HCT116 (cell line): ENCODE results near the gene DAPK2. TPM values are rescaled to one million over a fixed set of nuclear protein-coding genes. Genes with fewer than 3 reads are reported as not detected.

Experiments
- ATAC-seq: fragments of 200-7000 bp; cut with Tn5 transposase; 2 replicates; pipeline ENCODE4 v1.9.1; 2020; ENCODE audit warnings: mild to moderate bottlenecking, moderate library complexity
- BruUV-seq: library from RNA; stranded (reverse); fragments of 400-500 nt; replicated peaks from 2 replicates; lab custom pipeline; 2021; lab: Mats Ljungman, UMichigan
- CTCF ChIA-PET: fragments of 300-600 bp; sonication (Branson Sonifier 250); formaldehyde crosslinking; loops from one replicate; lab custom pipeline; 2021; ENCODE audit warnings: antibody characterized with exemption; lab: Charles Lee
- POLR2A ChIA-PET: fragments of 300-600, 350-600 bp; sonication (Branson Sonifier 250); formaldehyde crosslinking; loops from one replicate; lab custom pipeline; 2021; ENCODE audit warnings: antibody characterized with exemption; lab: Charles Lee
- RAD21 ChIA-PET, 2 experiments: fragments of 300-600 bp; sonication (Branson Sonifier 250); formaldehyde crosslinking; loops; one replicate each; lab custom pipeline; 2023; ENCODE audit warnings: low total read pairs in 2 of 2; ENCODE audit not compliant: uncharacterized antibody in 2 of 2, unreplicated experiment in 2 of 2, low non-redundant PET in 1 of 2; lab: Charles Lee
- DNase-seq: peaks from one replicate; pipeline ENCODE4 v3.0.0-alpha.2; 2010; ENCODE audit warnings: low read depth, low spot score
- H2AFZ ChIP-seq: fragments of 200-600 bp; shearing (Covaris generic), sonication (generic); 2 replicates; pipeline ENCODE4 v1.6.1; 2017; ENCODE audit warnings: low read depth, mixed run types, mixed read lengths, antibody characterized with exemption, low read length; ENCODE audit not compliant: poor library complexity, severe bottlenecking
- H3K27ac ChIP-seq: 2 replicates; pipeline ENCODE4 v1.5.1; 2012; ENCODE audit warnings: low read depth, low read length
- H3K27me3 ChIP-seq: fragments of 200-600 bp; sonication (generic); 2 replicates; pipeline ENCODE4 v1.6.1; 2016; ENCODE audit warnings: mixed run types, low read length, mixed read lengths; ENCODE audit not compliant: insufficient read depth
- H3K36me3 ChIP-seq, 2 experiments: fragments of 200-500 bp in 1 of 2; fragments of 200-600 bp in 1 of 2; sonication (Bioruptor generic) in 1 of 2; sonication (generic) in 1 of 2; 2 replicates each; pipeline versions ENCODE4 v1.5.1 to v1.6.1; 2014 to 2016; ENCODE audit warnings: low read length in 2 of 2, inconsistent platforms in 1 of 2, mixed read lengths in 1 of 2, mixed run types in 1 of 2; ENCODE audit not compliant: insufficient read depth in 2 of 2, control insufficient read depth in 1 of 2
- H3K4me1 ChIP-seq, 2 experiments: fragments of 200-600 bp in 1 of 2; sonication (generic) in 1 of 2; 2 replicates each; pipeline versions ENCODE4 v1.5.1 to v1.6.1; 2012 to 2017; ENCODE audit warnings: low read length in 2 of 2, inconsistent platforms in 1 of 2, mild to moderate bottlenecking in 1 of 2, mixed read lengths in 1 of 2, mixed run types in 1 of 2, moderate library complexity in 1 of 2; ENCODE audit not compliant: insufficient read depth in 2 of 2, control insufficient read depth in 1 of 2
- H3K4me2 ChIP-seq: fragments of 200-600 bp; sonication (generic); 2 replicates; pipeline ENCODE4 v1.6.1; 2017; ENCODE audit warnings: mixed run types, low read length, mixed read lengths
- H3K4me3 ChIP-seq, 2 experiments: fragments of 200-600 bp in 1 of 2; sonication (generic) in 1 of 2; replicated peaks in 1 of 2; 2 replicates each; pipeline ENCODE4 v1.5.1; 2011 to 2016; ENCODE audit warnings: low read length in 2 of 2, control low read depth in 1 of 2, low read depth in 1 of 2, mild to moderate bottlenecking in 1 of 2, mixed read lengths in 1 of 2, mixed run types in 1 of 2
- H3K79me2 ChIP-seq: fragments of 200-600 bp; sonication (generic); 2 replicates; pipeline ENCODE4 v1.6.1; 2017; ENCODE audit warnings: mild to moderate bottlenecking, mixed run types, low read length, moderate library complexity, mixed read lengths; ENCODE audit not compliant: insufficient read depth
- H3K9ac ChIP-seq: fragments of 200-600 bp; sonication (generic); 2 replicates; pipeline ENCODE4 v1.6.1; 2016; ENCODE audit warnings: low read length, mixed read lengths
- H3K9me2 ChIP-seq: fragments of 200-600 bp; sonication (generic), shearing (Covaris generic); 2 replicates; pipeline ENCODE4 v1.6.1; 2017; ENCODE audit warnings: mixed run types, mild to moderate bottlenecking, moderate library complexity; ENCODE audit not compliant: insufficient read depth
- H3K9me3 ChIP-seq, 2 experiments: fragments of 200-500 bp in 1 of 2; fragments of 200-600 bp in 1 of 2; sonication (Bioruptor generic) in 1 of 2; sonication (generic) in 1 of 2; 2 replicates each; pipeline ENCODE4 v1.6.1; 2014 to 2017; ENCODE audit warnings: low read length in 2 of 2, mixed read lengths in 2 of 2, inconsistent platforms in 1 of 2, low read depth in 1 of 2, mild to moderate bottlenecking in 1 of 2, mixed run types in 1 of 2, moderate library complexity in 1 of 2; ENCODE audit not compliant: control insufficient read depth in 1 of 2, insufficient read depth in 1 of 2
- H4K20me1 ChIP-seq: fragments of 200-600 bp; sonication (generic), shearing (Covaris generic); 2 replicates; pipeline ENCODE4 v1.6.1; 2017; ENCODE audit warnings: mixed run types, mild to moderate bottlenecking, moderate library complexity; ENCODE audit not compliant: insufficient read depth
- EGR1 ChIP-seq: IDR thresholded peaks from 2 replicates; pipeline ENCODE4 v1.6.1; 2012; ENCODE audit warnings: low read depth
- EZH2phosphoT487 ChIP-seq: fragments of 200-600 bp; IDR thresholded peaks from 2 replicates; pipeline ENCODE4 v1.6.1; 2018; ENCODE audit warnings: antibody characterized with exemption, borderline replicate concordance
- TCF7L2 ChIP-seq: IDR thresholded peaks from 2 replicates; pipeline ENCODE4 v1.7.0; 2011; ENCODE audit warnings: borderline replicate concordance, inconsistent platforms; ENCODE audit not compliant: insufficient read depth, insufficient read length; ENCODE audit errors: extremely low read depth
- YY1 ChIP-seq: IDR thresholded peaks from 2 replicates; pipeline ENCODE4 v1.6.1; 2011; ENCODE audit warnings: low read length, low read depth, moderate library complexity, mild to moderate bottlenecking; ENCODE audit not compliant: insufficient replicate concordance; ENCODE audit errors: extremely low read depth
- ZFX ChIP-seq: fragments of 450-650 bp; IDR thresholded peaks from 2 replicates; pipeline ENCODE4 v1.6.1; 2017
- ZNF274 ChIP-seq: fragments of 200-500 bp; sonication (Bioruptor generic); IDR thresholded peaks from 2 replicates; pipeline ENCODE4 v1.6.1; 2014; ENCODE audit warnings: mild to moderate bottlenecking, low read depth, low read length, inconsistent platforms
- intact Hi-C: fragments of 100-400 bp; cut with micrococcal nuclease; formaldehyde crosslinking; loops from 2 replicates; pipeline ENCODE4 v1.10.0; 2022
- total RNA-seq: library from RNA; stranded (reverse); gene quantifications from one replicate; pipeline ENCODE4 v1.2.1, GENCODE V29; 2021; ENCODE audit not compliant: unreplicated experiment

The DAPK2 gene
- total RNA-seq, 1 experiment from 2014 or later = 4.8 TPM

DNA sequence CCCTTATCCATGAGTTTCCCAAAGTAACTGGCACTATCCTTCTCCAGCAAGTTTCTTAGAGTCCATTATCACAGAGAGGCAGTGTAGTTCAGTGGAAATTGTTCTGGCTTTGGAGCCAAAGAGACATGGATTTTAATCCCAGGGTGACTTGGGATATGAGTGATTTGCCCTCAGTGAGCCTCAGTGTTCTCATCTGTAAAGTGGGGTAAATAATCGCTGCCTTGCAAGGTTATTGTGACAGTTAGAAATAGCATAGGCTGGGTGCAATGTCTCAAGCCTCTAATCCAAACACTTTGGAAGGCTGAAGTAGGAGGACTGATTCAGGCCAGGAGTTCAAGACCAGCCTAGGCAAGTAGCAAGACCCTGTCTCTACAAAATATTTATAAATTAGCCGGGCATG lies 30.0 kb downstream of the DAPK2 start:
- no peak overlapping the region for H2AFZ ChIP-seq
- H3K4me3 ChIP-seq = no peak overlapping the region
- DNase-seq (no peak), ATAC-seq (no peak)
- no peaks in the 10 kb centered on the region for H3K9me2 ChIP-seq
- no peaks in the 10 kb centered on the region for H3K79me2 ChIP-seq
- BruUV-seq = no TSS peak
- RAD21 ChIA-PET = no interaction called here
- no peak overlapping the region for H3K9ac ChIP-seq
- H3K9me3 ChIP-seq = no peaks in the 10 kb centered on the region
- no peak for TF ChIP-seq EGR1
- no peak for TF ChIP-seq EZH2phosphoT487
- no peak for TF ChIP-seq ZNF274
- TF ChIP-seq TCF7L2 = no peak
- no peak for TF ChIP-seq YY1
- H3K4me2 ChIP-seq = peak overlapping the region; percentile 51
- POLR2A ChIA-PET = no interaction called here
- no peaks in the 10 kb centered on the region for H3K36me3 ChIP-seq
- no peaks in the 10 kb centered on the region for H4K20me1 ChIP-seq
- peaks cover 24 to 37% of the 10 kb centered on the region in 2 experiments for H3K4me1 ChIP-seq
- H3K27ac ChIP-seq = no peak overlapping the region
- intact Hi-C loops = no loop called here
- CTCF ChIA-PET = no interaction called here
- H3K27me3 ChIP-seq = no peaks in the 10 kb centered on the region; the same call in 1 of the 2 replicates

DNA sequence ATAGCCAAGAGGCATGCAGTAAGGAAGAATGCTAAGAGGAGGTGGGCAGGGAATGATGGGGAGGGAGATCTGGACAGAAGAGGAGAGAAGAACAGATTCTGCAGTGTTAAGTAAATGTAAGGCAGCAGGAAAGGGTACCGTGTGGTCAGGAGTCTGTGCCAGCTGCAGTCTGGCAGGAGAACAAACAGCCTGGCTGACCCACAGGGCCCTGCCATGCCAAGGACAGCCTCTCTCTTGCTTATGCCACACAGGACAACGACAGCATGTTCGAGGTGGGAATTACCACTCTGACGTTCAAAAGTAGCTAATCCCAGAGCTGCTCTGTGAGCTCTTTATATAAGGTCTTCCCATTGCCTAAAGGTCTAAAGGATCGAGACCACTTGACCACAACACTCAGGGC lies 31.3 kb downstream of the DAPK2 start:
- ATAC-seq (no peak), DNase-seq (no peak)
- H3K4me3 ChIP-seq = no peak overlapping the region
- no peaks in the 10 kb centered on the region; the same call in 1 of the 2 replicates for H3K27me3 ChIP-seq
- H3K4me1 ChIP-seq = peaks cover 31 to 50% of the 10 kb centered on the region in 2 experiments
- H3K9me2 ChIP-seq = no peaks in the 10 kb centered on the region
- no TSS peak for BruUV-seq
- H3K36me3 ChIP-seq = no peaks in the 10 kb centered on the region
- intact Hi-C loops = no loop called here
- H3K9me3 ChIP-seq = no peaks in the 10 kb centered on the region
- POLR2A ChIA-PET = no interaction called here
- H2AFZ ChIP-seq = no peak overlapping the region
- no peak overlapping the region for H3K9ac ChIP-seq
- TF ChIP-seq ZFX = no peak
- no peak overlapping the region for H3K4me2 ChIP-seq
- CTCF ChIA-PET = no interaction called here
- RAD21 ChIA-PET = no interaction called here
- H4K20me1 ChIP-seq = no peaks in the 10 kb centered on the region
- no peaks in the 10 kb centered on the region for H3K79me2 ChIP-seq
- no peak overlapping the region for H3K27ac ChIP-seq
